GM19467 (cell line): ENCODE results near the gene SCD5.

Source experiments
- ATAC-seq: cut with Tn5 transposase; IDR thresholded peaks from one replicate; pipeline ENCODE4 v1.9.1; 2021; ENCODE audit warnings: mild to moderate bottlenecking, moderate library complexity; ENCODE audit not compliant: unreplicated experiment

Gene SCD5

GRCh38 chr4:82606622-82607021, 192.0 kb downstream of the SCD5 start:
- no peak for ATAC-seq

- no peak for ATAC-seq
Observed at GRCh38 chr4:82604522-82604921, 194.1 kb downstream of the SCD5 start.

GRCh38 chr4:82601242-82602015, 197.2 kb downstream of the SCD5 start:
- ATAC-seq = no peak

- no peak for ATAC-seq
Observed at GRCh38 chr4:82599336-82599735, 199.3 kb downstream of the SCD5 start.

GRCh38 chr4:82594456-82594855, 204.1 kb downstream of the SCD5 start:
- no peak for ATAC-seq

GRCh38 chr4:82593411-82593810, 205.2 kb downstream of the SCD5 start:
- no peak for ATAC-seq

GRCh38 chr4:82592639-82593038, 206.0 kb downstream of the SCD5 start:
- no peak for ATAC-seq

GRCh38 chr4:82591592-82591991, 207.0 kb downstream of the SCD5 start:
- ATAC-seq = no peak

- no peak for ATAC-seq
Observed at GRCh38 chr4:82589756-82590155, 208.8 kb downstream of the SCD5 start.

GRCh38 chr4:82588771-82589270, 209.8 kb downstream of the SCD5 start:
- ATAC-seq = no peak

- ATAC-seq = no peak
Observed at GRCh38 chr4:82587826-82588540, 210.6 kb downstream of the SCD5 start.

GRCh38 chr4:82585690-82586435, 212.7 kb downstream of the SCD5 start:
- ATAC-seq = no peak

- no peak for ATAC-seq
Observed at GRCh38 chr4:82584931-82585330, 213.7 kb downstream of the SCD5 start.

- ATAC-seq = no peak
Observed at GRCh38 chr4:82583897-82584587, 214.6 kb downstream of the SCD5 start.

GRCh38 chr4:82579932-82580331, 218.7 kb downstream of the SCD5 start:
- no peak for ATAC-seq
